Gastrocnemius medialis (tissue), 4 donors: ENCODE measurements around the gene ABCC3.

ENCODE experiments used
- POLR2A ChIP-seq, 2 donors: fragments of 450-650 bp; IDR thresholded peaks; one replicate each; pipeline ENCODE4 v1.6.1; 2017; ENCODE audit warnings: antibody characterized with exemption in 2 of 2, mild to moderate bottlenecking in 2 of 2, moderate library complexity in 2 of 2
- TF ChIP-seq, protein P1 (sequence below), 5 experiments: fragments of 450-650 bp in 3 of 5; fragments of 200-600 bp in 2 of 5; sonication (generic) in 2 of 5; IDR thresholded peaks in 4 of 5; conservative IDR thresholded peaks in 1 of 5; 1 replicate in 4 of 5; 2 replicates in 1 of 5; pipeline ENCODE4 v1.5.1; 2016 to 2019; ENCODE audit warnings: antibody characterized with exemption in 5 of 5, mild to moderate bottlenecking in 3 of 5, moderate library complexity in 3 of 5

DNA sequence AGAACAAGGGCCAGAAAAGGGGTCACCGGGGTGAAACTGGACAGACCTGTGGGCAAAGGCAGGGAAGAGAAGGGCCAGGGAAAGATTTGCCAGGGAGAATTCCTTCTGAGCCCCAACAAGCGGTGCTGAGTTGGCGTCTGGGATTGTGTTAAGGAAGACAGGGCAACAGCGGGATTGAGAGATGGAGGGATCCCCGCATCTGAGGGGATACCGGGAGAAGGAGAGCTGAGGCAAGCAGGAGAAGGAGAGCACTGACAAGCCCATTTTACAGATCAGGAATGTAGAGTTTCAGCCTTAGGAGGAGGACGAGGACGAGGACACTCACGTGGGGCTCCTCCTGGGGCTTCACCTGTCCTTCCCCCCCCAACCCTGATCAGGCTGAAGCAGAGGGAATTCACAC lies 998 bp upstream of the ABCC3 start:
- TF ChIP-seq, protein P1, sequence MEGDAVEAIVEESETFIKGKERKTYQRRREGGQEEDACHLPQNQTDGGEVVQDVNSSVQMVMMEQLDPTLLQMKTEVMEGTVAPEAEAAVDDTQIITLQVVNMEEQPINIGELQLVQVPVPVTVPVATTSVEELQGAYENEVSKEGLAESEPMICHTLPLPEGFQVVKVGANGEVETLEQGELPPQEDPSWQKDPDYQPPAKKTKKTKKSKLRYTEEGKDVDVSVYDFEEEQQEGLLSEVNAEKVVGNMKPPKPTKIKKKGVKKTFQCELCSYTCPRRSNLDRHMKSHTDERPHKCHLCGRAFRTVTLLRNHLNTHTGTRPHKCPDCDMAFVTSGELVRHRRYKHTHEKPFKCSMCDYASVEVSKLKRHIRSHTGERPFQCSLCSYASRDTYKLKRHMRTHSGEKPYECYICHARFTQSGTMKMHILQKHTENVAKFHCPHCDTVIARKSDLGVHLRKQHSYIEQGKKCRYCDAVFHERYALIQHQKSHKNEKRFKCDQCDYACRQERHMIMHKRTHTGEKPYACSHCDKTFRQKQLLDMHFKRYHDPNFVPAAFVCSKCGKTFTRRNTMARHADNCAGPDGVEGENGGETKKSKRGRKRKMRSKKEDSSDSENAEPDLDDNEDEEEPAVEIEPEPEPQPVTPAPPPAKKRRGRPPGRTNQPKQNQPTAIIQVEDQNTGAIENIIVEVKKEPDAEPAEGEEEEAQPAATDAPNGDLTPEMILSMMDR (IDR thresholded peaks at IDR 0.05 in 4 of 5, conservative IDR thresholded peaks at IDR 0.05 in 1 of 5), result no peak
- no peak for TF ChIP-seq POLR2A (IDR thresholded peaks at IDR 0.05)
